ENCODE data around the gene CPSF3. TPM values are rescaled to one million over a fixed set of nuclear protein-coding genes. Genes with fewer than 3 reads are reported as not detected.

Gene CPSF3
- total and polyA plus RNA-seq, 2 of the 8 experiments (the other 6 are each of a cell fraction or from before 2014, with no cell fraction given): 44.5 to 93.3 TPM

DNA sequence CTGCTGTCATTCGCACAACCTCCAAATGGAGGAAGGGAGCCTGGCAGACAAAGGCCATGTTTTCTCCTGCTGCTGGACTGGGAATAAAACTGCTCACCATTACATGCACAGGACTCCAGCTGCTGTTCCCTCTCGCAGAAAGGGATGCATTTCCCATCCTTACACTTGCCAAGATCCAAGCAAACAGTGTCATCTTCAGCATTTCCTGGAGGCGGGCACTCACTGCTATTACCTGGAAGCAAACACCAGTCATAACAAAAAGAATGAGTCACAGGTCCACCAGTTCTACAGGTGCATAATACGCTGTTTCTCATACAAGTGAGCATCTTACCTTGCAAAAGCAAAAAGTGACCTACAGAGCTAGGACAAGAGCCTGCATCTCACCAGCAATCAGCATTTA, 73.6 kb downstream of the CPSF3 start (continued):
- no peak for TF ChIP-seq PHF8 (conservative IDR thresholded peaks at IDR 0.05; ENCODE audit: low read depth, low read length)
- no peak for TF ChIP-seq TCF12 (IDR thresholded peaks at IDR 0.05; ENCODE audit: low read depth, low read length)
- no peak for TF ChIP-seq RAD21 (IDR thresholded peaks at IDR 0.05 in 1 of 2, conservative IDR thresholded peaks at IDR 0.05 in 1 of 2; ENCODE audit: low read depth in 2 of 2, low read length in 2 of 2)
- TF ChIP-seq RXRA (IDR thresholded peaks at IDR 0.05; ENCODE audit: insufficient read depth, low read depth, low read length): no peak
